Central memory CD4-positive, alpha-beta T cell (primary cell): ENCODE measurements around the gene BSG.
"Not testable (repeated sequence)": the region's sequence is repeated elsewhere in the genome, so short reads cannot be mapped to it uniquely, and the experiment has no call there.

Experiments used
- DNase-seq: peaks from one replicate; pipeline ENCODE4 v3.0.0; 2022

The BSG gene

GRCh38 chr19:621191-621590 lies 48.8 kb downstream of the BSG start:
- DNase-seq = not testable (repeated sequence)

GRCh38 chr19:621819-622218 lies 49.4 kb downstream of the BSG start:
- DNase-seq = no peak

GRCh38 chr19:622666-623065 lies 50.3 kb downstream of the BSG start:
- DNase-seq = no peak

- no peak for DNase-seq
Observed at GRCh38 chr19:623175-623916, 51.0 kb downstream of the BSG start.

- DNase-seq = no peak
Observed at GRCh38 chr19:623974-624373, 51.6 kb downstream of the BSG start.

- no peak for DNase-seq
Observed at GRCh38 chr19:624433-625109, 52.2 kb downstream of the BSG start.

GRCh38 chr19:625257-625656 lies 52.9 kb downstream of the BSG start:
- no peak for DNase-seq

- not testable (repeated sequence) for DNase-seq
Observed at GRCh38 chr19:626566-626965, 54.2 kb downstream of the BSG start.

GRCh38 chr19:628168-628567 lies 55.8 kb downstream of the BSG start:
- DNase-seq = no peak

GRCh38 chr19:629515-629914 lies 57.1 kb downstream of the BSG start:
- not testable (repeated sequence) for DNase-seq

- DNase-seq = no peak
Observed at GRCh38 chr19:629961-630714, 57.7 kb downstream of the BSG start.

- no peak for DNase-seq
Observed at GRCh38 chr19:632579-633067, 60.2 kb downstream of the BSG start.
